WERI-Rb-1 (cell line): ENCODE measurements around the gene GJA4.

ENCODE experiments used
- DNase-seq: peaks from one replicate; pipeline ENCODE4 v3.0.0-alpha.2; 2020
- H3K27ac ChIP-seq: fragments of 250-450 bp; sonication (Bioruptor Pico); 2 replicates; pipeline ENCODE4 v1.5.1; 2020; ENCODE audit warnings: mild to moderate bottlenecking, moderate library complexity
- H3K27me3 ChIP-seq: fragments of 250-450 bp; sonication (Bioruptor Pico); 2 replicates; pipeline ENCODE4 v1.5.1; 2021; ENCODE audit warnings: mild to moderate bottlenecking, low read depth, moderate library complexity; ENCODE audit not compliant: insufficient read depth, severe bottlenecking
- H3K36me3 ChIP-seq: fragments of 250-450 bp; sonication (Bioruptor Pico); 2 replicates; pipeline ENCODE4 v1.5.1; 2020; ENCODE audit warnings: mild to moderate bottlenecking, moderate library complexity
- H3K4me3 ChIP-seq: 2 replicates; pipeline ENCODE4 v1.5.1; 2011; ENCODE audit warnings: low read depth, mild to moderate bottlenecking, control low read depth, low read length
- H3K9me3 ChIP-seq: fragments of 250-450 bp; sonication (Bioruptor Pico); 2 replicates; pipeline ENCODE4 v1.5.1; 2021; ENCODE audit warnings: mild to moderate bottlenecking, moderate library complexity; ENCODE audit not compliant: severe bottlenecking
- CTCF ChIP-seq: IDR thresholded peaks from 2 replicates; pipeline ENCODE4 v1.5.1; 2011; ENCODE audit warnings: low read depth, mild to moderate bottlenecking, control low read depth, inconsistent platforms, low read length

Gene GJA4

GRCh38 chr1:34827341-34827941, 34.6 kb downstream of the GJA4 start:
- no peak for DNase-seq
- H3K36me3 ChIP-seq = no peaks in the 10 kb centered on the region
- no peak for TF ChIP-seq CTCF
- H3K27ac ChIP-seq = no peak overlapping the region
- H3K4me3 ChIP-seq = no peak overlapping the region
- H3K27me3 ChIP-seq = no peaks in the 10 kb centered on the region
- H3K9me3 ChIP-seq = no peaks in the 10 kb centered on the region

- no peaks in the 10 kb centered on the region for H3K36me3 ChIP-seq
- no peak for TF ChIP-seq CTCF
- H3K9me3 ChIP-seq = no peaks in the 10 kb centered on the region
- no peak overlapping the region for H3K27ac ChIP-seq
- H3K4me3 ChIP-seq = no peak overlapping the region
- no peaks in the 10 kb centered on the region for H3K27me3 ChIP-seq
- no peak for DNase-seq
Observed at GRCh38 chr1:34828611-34829010, 35.8 kb downstream of the GJA4 start.

GRCh38 chr1:34829250-34829649, 36.5 kb downstream of the GJA4 start:
- Histone ChIP-seq H3K4me3 (no peak overlapping the region), H3K9me3 (no peaks in the 10 kb centered on the region), H3K27ac (no peak overlapping the region), H3K27me3 (no peaks in the 10 kb centered on the region), H3K36me3 (no peaks in the 10 kb centered on the region)
- TF ChIP-seq CTCF = no peak
- no peak for DNase-seq

GRCh38 chr1:34831721-34832246, 39.0 kb downstream of the GJA4 start:
- no peak for DNase-seq
- Histone ChIP-seq H3K27ac (no peak overlapping the region), H3K9me3 (no peaks in the 10 kb centered on the region), H3K36me3 (no peaks in the 10 kb centered on the region), H3K4me3 (no peak overlapping the region), H3K27me3 (no peaks in the 10 kb centered on the region)
- no peak for TF ChIP-seq CTCF

GRCh38 chr1:34833711-34834110, 40.9 kb downstream of the GJA4 start:
- no peak for TF ChIP-seq CTCF
- no peak overlapping the region for H3K27ac ChIP-seq
- H3K9me3 ChIP-seq = no peaks in the 10 kb centered on the region
- H3K4me3 ChIP-seq = no peak overlapping the region
- no peaks in the 10 kb centered on the region for H3K27me3 ChIP-seq
- DNase-seq = no peak
- H3K36me3 ChIP-seq = no peaks in the 10 kb centered on the region
